ENCODE results near the gene MICOS13. TPM values are rescaled to one million over a fixed set of nuclear protein-coding genes. Genes with fewer than 3 reads are reported as not detected.

The MICOS13 gene
- total and polyA plus RNA-seq, 10 donors = 15.7 to 89.5 (median 38.0) TPM

- no peak for DNase-seq
- Histone ChIP-seq H3K36me3 (peaks cover 0 to 84% (median 74%) of the 10 kb centered on the region in 6 donors), H3K4me1 (peaks cover 0 to 52% (median 22%) of the 10 kb centered on the region in 6 donors), H3K9me3 (no peaks in the 10 kb centered on the region), H3K27ac (no peak overlapping the region), H3K27me3 (replicated peaks in 1 of 7) (no peaks in the 10 kb centered on the region), H3K4me3 (no peak overlapping the region)
- intact Hi-C loops (cut with DNase I; ENCODE audit: low total_unique reads) = no loop called here
- no peak for TF ChIP-seq CTCF (IDR thresholded peaks at IDR 0.05 in 8 of 11, conservative IDR thresholded peaks at IDR 0.05 in 3 of 11)
- TF ChIP-seq POLR2A (IDR thresholded peaks at IDR 0.05) = no peak
- 84 to 96% (median 95%) methylated on average over 2 of the region's 2 CpGs for WGBS, 5 donors
Observed at GRCh38 chr19:5644037-5644436, 36.3 kb downstream of the MICOS13 start.

GRCh38 chr19:5643060-5643459 is 37.3 kb downstream of the MICOS13 start:
- no peak overlapping the region for H3K27ac ChIP-seq
- H3K9me3 ChIP-seq = no peaks in the 10 kb centered on the region
- intact Hi-C loops (cut with DNase I; ENCODE audit: low total_unique reads) = no loop called here
- H3K4me3 ChIP-seq = no peak overlapping the region
- H3K36me3 ChIP-seq = peaks cover 0 to 78% (median 68%) of the 10 kb centered on the region in 6 donors
- H3K4me1 ChIP-seq = peaks cover 2 to 61% (median 26%) of the 10 kb centered on the region in 6 donors
- H3K27me3 ChIP-seq (replicated peaks in 1 of 7) = no peaks in the 10 kb centered on the region
- 87 to 92% (median 89%) methylated on average over 4 of the region's 4 CpGs for WGBS, 5 donors
- DNase-seq = no peak
- TF ChIP-seq POLR2A (IDR thresholded peaks at IDR 0.05) = no peak
- no peak for TF ChIP-seq CTCF (IDR thresholded peaks at IDR 0.05 in 8 of 11, conservative IDR thresholded peaks at IDR 0.05 in 3 of 11)
- TF ChIP-seq POLR2AphosphoS5 (IDR thresholded peaks at IDR 0.05) = no peak

- Histone ChIP-seq H3K4me3 (no peak overlapping the region), H3K4me1 (peaks cover 8 to 69% (median 35%) of the 10 kb centered on the region in 6 donors), H3K27ac (peak overlapping the region in 2 of 8 donors; percentile 4 to 49), H3K36me3 (peaks cover 0 to 76% (median 59%) of the 10 kb centered on the region in 6 donors), H3K9me3 (no peaks in the 10 kb centered on the region), H3K27me3 (replicated peaks in 1 of 7) (no peaks in the 10 kb centered on the region)
- TF ChIP-seq POLR2A (IDR thresholded peaks at IDR 0.05) = no peak
- no peak for TF ChIP-seq CTCF (IDR thresholded peaks at IDR 0.05 in 8 of 11, conservative IDR thresholded peaks at IDR 0.05 in 3 of 11)
- no peak for TF ChIP-seq POLR2AphosphoS5 (IDR thresholded peaks at IDR 0.05)
- intact Hi-C loops (cut with DNase I; ENCODE audit: low total_unique reads) = no loop called here
- peak; percentile 20 for DNase-seq
- 69 to 83% (median 76%) methylated on average over 2 of the region's 2 CpGs for WGBS, 5 donors
Observed at GRCh38 chr19:5642204-5642603, 38.1 kb downstream of the MICOS13 start.

GRCh38 chr19:5641171-5641570 is 39.1 kb downstream of the MICOS13 start:
- Histone ChIP-seq H3K27ac (peak overlapping the region in 1 of 8 donors; percentile 49), H3K9me3 (no peaks in the 10 kb centered on the region), H3K36me3 (peaks cover 0 to 76% (median 49%) of the 10 kb centered on the region in 6 donors), H3K27me3 (replicated peaks in 1 of 7) (no peaks in the 10 kb centered on the region), H3K4me1 (peaks cover 8 to 79% (median 35%) of the 10 kb centered on the region in 6 donors), H3K4me3 (no peak overlapping the region)
- WGBS, 5 donors = 92 to 96% (median 93%) methylated on average over 4 of the region's 4 CpGs
- intact Hi-C loops (cut with DNase I; ENCODE audit: low total_unique reads) = no loop called here
- DNase-seq = no peak
- TF ChIP-seq POLR2AphosphoS5 (IDR thresholded peaks at IDR 0.05) (no peak), CTCF (IDR thresholded peaks at IDR 0.05 in 8 of 11, conservative IDR thresholded peaks at IDR 0.05 in 3 of 11) (no peak), POLR2A (IDR thresholded peaks at IDR 0.05) (no peak)
